ENCODE results near the gene ZBTB8B.
"Not testable (repeated sequence)": the region's sequence is repeated elsewhere in the genome, so short reads cannot be mapped to it uniquely, and the experiment has no call there.

ZBTB8B gene

DNA sequence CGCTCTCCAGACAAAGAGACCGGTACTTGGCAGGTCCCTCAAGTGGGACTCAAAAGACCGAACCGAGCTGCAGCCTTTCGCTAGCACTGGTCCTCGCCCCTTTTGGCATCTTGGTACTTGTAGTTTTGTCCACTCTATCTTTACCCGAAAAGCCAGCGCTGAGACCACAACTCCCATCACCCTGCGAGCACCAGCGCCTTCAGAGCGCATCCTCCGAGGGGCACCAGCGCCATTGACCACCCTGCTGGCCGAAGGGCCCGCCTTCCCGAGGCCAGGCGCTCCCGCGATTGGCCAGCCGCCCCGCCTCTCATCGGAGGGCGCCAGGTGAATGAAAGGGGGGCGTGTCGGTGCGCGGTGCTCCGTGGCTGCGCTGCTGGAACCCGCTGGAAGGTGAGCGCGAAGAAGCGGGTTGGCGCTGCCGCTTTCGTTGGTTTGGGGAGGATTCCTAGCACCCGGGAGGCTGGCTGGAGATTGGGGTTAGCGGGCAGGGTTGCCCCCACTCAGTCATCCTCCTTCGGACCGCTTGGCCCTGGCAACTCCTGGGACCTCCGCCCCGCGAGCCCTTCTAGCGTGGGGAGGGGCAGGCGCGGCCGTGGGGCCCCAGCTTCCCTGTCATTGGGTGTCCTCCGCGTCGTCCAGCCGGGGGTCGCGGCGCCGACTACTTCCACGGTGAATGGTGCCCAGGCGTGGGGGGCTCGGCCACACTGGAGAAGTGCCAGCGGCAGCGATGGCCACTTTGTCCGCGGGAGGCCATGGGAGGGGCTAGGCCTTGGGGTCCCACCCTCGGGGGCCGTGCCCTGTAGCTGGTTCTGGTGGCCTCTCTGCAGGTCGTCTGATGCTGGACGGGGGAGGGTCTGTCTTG, at the start of gene ZBTB8B:
Gene ZBTB8B (plus strand): TSS at position 357 of the 862 bp plus-strand sequence. CDS start 5,553 bp downstream, outside the sequence.
- DNase-seq (ENCODE audit: low read depth in 3 of 3): peak in 1 of 3 experiments; percentile 14

DNA sequence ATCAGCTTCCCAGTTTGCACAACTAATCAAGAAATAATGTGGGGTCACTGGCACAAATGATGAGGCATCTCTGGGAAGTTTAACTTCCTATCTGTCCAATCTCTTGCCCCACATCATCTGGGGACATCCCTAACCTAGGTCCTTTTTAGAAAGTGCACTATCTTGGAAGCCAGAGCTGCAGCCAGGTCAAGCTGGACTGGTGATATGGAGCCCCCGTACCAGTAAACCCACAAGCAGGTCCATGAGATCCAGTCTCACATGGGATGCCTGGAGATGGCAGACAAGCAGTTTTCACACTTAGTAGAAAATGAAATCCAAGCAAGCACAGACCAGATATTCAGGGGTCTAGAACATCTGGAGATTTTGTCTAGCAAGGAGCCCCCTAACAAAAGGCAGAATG, 43.1 kb upstream of the ZBTB8B start:
- no peak for DNase-seq (ENCODE audit: low read depth in 3 of 3)

DNA sequence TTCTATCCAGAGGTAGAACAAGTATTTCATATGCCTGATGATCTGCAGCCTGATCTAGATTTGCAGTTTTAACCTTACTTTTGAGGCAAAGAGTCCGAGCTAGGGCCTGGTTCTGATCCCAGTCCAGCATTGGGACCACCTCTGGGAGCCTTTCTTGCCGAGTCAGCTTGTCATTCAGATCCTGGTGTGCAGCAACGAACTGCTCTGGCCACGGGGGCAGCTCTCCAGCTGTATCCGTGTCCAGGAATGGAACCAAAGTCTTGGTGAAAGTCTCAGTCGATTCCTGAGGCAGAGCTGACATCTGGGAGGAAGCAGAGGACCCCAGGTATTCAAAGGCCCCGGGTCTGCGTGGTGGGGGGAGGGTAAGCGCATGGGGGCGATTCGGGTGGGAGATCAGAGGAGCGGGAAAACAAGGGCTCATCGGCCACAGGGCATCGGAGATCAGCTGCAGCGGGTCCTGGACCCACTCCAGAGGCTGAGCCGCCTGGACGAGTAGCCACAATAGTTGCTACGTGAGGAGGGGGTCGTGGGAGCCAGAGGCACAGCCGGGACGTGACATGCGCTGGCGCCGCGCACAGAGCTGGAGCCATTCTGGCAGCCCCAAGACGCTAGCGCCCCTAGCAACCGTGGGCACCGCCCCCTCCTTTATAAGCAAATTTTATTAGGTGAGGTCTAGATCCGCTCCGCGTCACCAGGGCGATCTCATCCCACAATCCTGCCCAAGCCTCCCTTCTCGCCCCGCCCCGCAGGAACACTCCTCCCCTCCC, 38.2 kb upstream of the ZBTB8B start:
- no peak for DNase-seq (ENCODE audit: low read depth in 3 of 3)

DNA sequence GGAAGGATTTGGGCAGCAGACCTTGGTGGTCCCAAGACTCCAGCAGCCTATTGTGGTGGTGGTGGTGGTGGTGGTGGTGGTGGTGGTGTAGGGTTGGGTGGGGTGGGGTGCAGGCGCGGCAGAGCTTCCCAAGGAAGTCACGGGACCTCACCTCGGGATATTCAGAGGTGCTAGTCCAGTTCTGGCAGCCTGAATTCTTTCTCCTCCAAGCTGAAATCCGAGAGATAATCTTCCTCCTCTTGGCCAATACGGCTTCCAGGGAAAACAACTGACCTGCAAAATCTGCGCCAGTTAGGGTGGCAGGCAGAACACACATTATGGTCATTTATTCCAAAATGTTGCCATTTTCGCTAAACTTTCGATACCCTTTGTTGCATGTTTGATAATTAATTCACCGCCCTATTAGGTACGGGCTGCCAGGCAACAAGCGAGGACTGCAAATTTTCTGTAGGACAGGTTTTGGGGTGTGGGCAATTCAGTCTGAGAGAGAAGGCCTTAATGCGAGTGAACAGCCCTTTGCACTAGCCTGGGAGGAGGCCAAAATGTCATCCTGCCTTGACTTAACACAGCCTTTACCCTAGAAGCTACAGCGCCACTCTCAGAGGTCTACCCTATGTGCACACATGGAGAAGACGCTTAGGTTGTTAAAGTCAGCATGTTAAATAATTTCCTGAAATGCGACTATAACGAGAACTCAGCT, 37.5 kb upstream of the ZBTB8B start:
- DNase-seq (ENCODE audit: low read depth in 3 of 3): no peak

DNA sequence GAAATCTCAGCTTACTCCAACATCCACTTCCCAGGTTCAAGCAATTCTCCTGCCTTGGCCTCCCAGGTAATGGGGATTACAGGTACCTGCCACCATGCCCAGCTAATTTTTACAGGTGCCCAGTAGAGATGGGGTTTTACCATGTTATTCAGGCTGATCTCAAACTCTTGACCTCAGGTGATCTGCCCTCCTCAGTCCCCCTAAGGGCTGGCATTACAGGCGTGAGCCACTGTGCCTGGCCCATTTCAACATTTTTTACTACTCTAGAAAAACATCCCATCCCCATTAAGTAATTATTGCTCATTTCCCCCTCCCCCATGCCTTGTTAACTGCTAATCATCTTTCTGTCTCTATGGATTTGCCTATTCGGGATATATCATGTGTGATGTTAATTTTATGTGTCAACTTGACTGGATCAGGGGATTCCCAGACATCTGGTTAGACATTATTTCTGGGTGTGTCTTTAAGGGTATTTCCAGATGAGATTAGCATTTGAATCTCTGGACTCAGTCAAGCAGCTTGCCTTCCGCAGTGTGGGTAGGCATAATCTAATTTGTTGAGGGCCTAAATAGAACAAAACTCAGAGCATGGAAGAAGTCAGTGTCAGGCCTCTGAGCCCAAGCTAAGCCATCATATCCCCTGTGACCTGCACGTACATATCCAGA, 33.0 kb upstream of the ZBTB8B start:
- no peak for DNase-seq (ENCODE audit: low read depth in 3 of 3)

DNA sequence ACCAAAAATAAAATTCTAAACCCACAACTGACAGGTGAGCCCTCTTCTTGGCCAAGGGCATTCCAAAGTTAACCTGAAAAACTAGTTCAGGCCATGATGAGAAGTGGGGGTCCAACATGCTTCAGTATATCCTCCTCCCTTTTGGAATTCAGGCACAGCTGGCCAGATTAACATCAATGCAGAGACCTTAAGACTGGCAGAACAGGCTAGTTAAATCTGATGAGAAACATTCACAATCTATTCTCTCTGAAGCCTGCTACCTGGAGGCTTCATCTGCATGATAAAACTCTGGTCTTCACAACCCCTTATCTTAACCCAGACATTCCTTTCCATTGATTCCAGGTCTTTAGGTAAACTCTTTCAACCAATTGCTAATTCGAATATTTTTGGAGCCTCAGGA, 26.7 kb upstream of the ZBTB8B start:
- no peak for DNase-seq (ENCODE audit: low read depth in 3 of 3)

DNA sequence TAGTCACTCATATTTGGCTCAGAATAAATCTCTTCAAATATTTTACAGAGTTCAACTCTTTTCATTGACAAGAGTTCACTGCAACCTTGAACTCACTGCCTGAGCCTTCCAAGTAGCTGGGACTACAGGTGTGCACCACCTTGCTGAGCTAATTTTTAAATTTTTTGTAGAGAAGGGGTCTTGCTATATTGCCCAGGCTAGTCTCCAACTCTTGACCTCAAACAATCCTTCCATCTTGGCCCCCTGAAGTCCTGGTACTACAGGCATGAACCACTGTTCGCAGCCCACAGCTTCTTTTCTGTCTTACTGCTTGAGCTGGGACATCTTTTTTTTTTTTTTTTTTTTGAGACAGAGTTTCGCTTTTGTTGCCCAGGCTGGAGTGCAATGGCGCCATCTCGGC, 26.1 kb upstream of the ZBTB8B start:
- DNase-seq (ENCODE audit: low read depth in 3 of 3): not testable (repeated sequence)

DNA sequence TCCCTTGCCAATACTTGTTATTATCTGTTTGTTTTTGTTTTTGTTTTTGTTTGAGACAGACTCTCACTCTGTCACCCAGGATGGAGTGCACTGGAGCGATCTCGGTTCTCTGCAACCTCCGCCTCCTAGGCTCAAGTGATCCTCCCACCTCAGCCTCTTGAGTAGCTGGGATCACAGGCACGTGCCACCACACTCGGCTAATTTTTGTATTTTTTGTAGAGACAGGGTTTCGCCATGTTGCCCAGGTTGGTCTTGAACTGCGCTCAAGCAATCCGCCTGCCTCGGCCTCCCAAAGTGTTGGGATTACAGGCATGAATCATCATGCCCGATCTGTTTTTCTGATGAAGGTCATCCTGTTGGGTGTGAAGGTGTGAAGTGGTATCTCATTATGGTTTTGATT, 23.4 kb upstream of the ZBTB8B start:
- not testable (repeated sequence) for DNase-seq (ENCODE audit: low read depth in 3 of 3)

DNA sequence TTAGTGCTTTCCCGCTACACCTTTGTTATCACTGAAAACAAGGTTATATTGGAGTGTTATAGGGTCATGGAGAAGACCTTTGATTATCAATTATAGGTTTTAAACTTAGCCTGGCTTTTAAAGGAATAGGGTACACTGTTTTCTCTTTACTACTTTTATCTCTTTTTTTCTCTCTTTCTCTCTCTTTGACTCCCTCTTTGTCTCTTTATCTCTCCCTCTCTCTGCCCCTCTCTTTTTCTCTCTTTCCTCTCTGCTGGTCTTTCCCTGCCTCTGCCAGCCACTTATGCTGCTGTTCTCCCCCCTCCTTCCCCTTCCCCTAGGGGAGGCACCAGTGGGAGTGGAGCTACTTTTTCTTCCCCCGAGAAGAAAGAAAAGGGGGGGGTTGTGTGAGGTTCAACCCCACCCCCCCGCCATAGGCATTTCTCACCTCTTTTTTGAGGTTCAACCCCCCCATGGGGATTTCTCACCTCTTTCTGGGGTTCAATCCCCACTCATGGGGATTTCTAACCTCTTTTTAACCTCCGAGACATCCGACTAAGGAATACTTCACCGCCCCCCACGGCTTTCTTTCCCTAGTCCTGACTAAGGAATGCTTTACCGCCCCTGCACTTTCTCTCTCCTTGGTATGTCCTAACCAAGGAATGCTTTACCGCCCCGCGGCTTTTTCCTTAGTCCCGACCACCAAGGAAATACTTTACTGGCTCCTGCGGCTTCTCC, 17.2 kb upstream of the ZBTB8B start:
- DNase-seq (ENCODE audit: low read depth in 3 of 3): no peak

DNA sequence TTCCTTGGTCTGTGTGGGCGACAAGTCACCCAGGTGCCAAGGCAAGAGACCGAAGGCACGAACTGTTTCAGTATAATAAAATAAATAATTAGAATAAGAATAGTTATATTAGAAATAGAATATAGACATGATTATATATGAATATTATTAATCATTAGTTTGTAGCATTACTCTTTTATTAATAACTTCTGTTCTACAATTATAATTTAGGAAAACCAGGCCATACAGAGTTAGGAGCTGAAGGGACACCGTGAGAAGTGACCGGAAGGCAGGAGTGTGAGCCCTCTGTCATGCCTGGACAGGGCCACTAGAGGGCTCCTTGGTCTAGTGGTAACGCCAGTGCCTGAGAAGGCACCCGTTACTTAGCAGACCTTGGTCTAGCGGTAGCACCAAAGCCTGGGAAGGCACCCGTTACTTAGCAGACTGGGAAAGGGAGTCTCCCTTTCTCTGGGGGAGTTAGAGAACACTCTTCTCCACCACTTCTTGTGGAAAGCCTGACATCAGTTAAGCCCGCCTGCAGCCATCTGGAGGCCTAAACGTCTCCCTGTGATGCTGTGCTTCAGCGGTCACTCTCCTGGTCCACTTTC, 16.6 kb upstream of the ZBTB8B start:
- peak in 1 of 3 experiments; percentile 4 for DNase-seq (ENCODE audit: low read depth in 3 of 3)

DNA sequence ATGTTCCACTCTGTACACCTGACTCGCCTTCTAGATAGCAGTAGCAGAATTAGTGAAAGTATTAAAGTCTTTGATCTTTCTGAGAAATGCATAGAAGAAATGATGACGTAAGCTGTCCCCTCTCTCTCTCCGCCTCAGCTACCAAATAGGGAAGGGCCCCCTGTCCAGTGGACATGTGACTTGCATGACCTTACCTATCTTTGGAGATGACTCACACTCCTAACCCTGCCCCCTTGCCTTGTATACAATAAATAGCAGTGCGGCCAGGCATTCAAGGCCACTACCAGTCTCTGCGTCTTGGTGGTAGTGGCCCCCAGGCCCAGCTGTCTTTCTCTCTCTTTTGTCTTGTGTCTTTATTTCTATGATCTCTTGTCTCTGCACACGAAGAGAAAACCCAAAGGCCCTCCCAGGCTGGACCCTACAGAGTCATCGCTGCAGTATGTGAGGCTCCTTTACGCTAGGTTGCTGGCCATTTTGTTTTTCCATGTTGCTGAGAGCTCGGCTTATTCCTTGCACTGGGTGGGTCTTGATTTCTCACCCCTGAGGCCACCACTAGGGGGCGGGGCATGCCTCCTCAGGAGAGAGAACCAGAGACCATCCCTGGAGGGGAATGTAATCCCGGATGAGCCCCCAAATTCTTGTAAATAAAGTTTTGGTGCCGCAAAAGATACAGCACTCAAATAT, 16.0 kb upstream of the ZBTB8B start:
- no peak for DNase-seq (ENCODE audit: low read depth in 3 of 3)

DNA sequence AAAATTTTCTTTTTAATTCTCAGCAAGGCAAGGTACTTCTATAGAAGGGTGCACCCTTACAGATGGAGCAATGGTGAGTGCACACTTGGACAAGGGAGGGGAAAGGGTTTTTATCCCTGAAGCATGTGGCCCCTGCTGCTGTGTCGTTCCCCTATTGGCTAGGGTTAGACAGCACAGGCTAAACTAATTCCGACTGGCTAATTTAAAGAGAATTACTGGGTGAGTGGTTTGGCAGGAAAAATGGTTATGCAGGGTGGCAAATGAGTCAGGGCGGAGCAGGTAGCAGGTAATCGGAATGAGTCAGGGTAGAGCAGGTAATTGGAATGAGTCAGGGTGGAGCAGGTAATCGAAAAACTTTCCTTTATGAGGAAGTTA, 15.4 kb upstream of the ZBTB8B start:
- not testable (repeated sequence) for DNase-seq (ENCODE audit: low read depth in 3 of 3)

DNA sequence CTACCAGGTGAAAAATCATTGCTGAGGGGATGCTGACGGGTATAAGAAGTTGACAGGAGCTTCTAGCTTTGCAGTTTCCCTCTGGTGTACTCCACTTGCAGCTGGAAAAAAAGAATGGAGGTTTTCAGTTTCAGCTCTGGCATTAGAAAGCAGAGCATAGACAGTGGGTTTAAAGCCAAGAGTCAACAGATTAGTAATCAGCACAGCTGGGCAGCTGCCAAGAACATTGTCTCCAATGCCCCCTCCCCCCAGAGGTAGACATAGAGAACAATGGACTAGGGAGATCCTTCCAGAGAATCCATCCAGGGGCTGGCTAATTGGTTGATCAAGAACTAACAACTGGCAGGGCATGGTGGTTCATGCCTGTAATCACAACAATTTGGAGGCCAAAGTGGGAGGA, 10.1 kb upstream of the ZBTB8B start:
- DNase-seq (ENCODE audit: low read depth in 3 of 3): no peak

DNA sequence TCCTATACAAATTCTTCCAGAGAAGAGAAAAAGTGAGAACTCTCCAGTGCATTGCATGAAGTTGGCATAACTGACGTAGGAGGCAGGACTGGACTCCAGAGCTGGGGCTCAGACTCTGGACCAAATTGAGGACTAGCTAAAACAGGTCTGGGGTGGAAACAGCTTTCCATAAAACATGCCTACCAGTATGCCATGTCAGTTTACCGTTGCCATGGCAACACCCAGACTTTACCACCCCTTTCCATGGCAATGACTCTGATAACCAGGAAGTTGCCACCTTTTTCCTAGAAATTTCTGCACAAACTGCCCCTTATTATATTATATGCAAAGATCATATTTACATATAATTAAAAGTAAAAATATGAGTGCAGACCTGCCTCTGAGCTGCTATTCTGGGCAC, 8.9 kb upstream of the ZBTB8B start:
- DNase-seq (ENCODE audit: low read depth in 3 of 3): no peak

DNA sequence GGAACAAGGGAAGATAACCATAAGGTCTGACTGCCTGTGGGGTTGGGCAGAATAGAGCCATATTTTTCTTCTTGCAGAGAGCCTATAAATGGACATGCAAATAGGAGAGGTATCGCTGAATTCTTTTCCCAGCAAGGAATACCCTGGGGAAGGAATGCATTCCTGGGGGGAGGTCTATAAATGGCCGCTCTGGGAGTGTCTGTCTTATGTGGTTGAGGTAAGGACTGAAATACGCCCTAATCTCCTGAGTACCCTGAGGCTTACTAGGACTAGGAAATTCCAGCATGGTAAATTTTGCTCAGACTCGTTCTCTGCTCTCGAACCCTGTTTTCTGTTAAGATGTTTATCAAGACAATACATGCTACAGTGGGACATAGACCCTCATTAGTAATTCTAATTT, 6.1 kb upstream of the ZBTB8B start:
- not testable (repeated sequence) for DNase-seq (ENCODE audit: low read depth in 3 of 3)

DNA sequence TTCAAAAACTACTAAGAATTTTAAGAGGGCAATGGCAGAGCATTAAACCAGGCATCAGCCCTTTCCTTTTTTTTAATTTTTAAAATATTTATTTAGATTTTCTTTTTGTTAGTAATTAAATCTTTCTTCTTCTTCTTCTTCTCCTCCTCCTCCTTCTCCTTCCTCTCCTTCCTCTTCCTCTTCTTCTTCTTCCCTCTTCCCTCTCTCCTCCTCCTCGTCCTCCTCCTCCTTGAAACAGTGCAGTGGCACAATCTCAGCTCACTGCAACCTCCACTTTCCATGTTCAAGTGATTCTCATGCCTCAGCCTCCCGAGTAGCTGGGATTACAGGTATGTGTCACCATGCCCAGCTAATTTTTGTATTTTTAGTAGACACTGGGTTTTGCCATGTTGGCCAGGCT, 1.9 kb upstream of the ZBTB8B start:
- not testable (repeated sequence) for DNase-seq (ENCODE audit: low read depth in 3 of 3)

DNA sequence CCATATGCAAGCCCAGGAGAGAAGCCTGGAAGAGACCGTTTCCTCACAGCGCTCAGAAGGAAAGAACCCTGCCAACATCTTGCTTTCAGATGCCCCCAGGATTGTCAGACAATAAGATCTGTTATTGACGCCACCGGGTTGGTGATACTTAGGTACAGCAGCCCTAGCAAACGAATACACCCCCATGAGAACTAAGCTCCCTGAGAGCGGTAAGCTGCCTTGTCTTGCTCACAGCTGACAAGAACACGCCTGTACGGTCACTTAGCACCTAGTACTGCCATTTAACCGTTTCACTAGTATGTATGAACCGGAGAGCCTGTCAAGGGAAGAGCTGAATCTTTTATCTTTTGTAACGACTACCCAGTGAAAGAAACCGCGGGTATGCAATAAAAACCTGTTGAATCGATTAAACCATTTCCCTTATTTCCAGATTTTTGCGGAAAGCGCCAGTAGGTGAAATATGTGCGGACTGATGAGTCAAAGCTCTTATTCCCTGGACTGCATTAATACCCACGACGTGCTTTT, 619 bp upstream of the ZBTB8B start:
- no peak for DNase-seq (ENCODE audit: low read depth in 3 of 3)

DNA sequence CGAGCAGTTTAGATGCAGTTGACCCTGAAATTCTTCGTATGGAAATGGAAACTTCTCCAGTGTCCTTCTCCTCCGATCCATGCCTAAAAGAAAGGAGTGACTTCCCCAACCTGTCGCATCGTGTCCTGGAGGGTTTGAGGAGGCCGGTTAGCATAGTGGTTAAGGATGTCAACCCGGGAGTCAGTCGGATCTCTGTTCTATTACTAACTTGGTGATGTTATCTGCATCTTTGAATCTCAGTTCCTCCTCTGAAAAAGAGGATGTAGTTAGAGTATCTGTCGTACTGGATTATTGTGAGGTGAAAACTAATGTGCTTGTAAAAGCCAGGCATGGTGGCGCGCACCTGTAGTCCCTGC, 684 bp downstream of the ZBTB8B start:
- DNase-seq (ENCODE audit: low read depth in 3 of 3): no peak

DNA sequence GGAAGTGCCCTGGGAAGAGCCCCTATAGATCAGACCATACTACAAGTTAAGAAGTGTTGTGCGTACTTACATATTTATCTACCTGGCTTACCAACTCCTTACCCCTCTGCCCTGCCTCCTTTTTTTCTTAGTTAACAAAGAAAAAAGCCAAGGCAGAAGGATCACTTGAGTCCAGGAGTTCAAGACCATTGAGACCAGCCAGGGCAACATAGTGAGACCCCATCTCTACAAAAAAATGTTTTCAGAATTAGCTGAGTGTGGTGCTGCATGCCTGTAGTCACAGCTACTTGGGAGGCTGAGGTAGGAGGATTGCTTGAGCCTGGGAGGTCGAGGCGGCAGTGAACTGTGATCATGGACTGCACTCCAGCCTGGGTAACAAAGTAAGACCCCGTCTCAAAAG, 1.9 kb downstream of the ZBTB8B start:
- no peak for DNase-seq (ENCODE audit: low read depth in 3 of 3)

DNA sequence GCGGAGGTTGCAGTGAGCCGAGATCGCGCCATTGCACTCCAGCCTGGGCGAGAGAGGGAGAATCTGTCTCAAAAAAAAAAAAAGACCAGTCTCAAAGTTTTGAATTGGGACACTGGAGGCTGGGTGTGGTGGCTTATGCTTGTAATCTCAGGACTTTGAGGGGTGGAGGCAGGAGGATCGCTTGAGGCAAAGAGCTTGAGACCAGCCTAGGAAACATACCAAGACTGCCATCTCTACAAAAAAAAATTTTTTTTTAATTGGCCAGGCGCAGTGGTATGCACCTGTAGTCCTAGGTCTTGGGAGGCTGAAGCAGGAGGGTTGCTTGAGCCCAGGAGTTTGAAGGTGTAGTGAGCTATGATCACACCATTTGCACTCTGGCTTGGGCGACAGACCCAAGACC, 3.9 kb downstream of the ZBTB8B start:
- DNase-seq (ENCODE audit: low read depth in 3 of 3): no peak

Data from stimulated activated CD4-positive, alpha-beta T cell treated with anti-CD3 and anti-CD28 coated beads, TNF-alpha, amount 100 ng/mL, for 4 hours (primary cell).